Activated CD4-positive, alpha-beta T cell treated with anti-CD3 and anti-CD28 coated beads, Interleukin-2, amount 50 U/mL, for 1 hour (primary cell): ENCODE data around the gene SLC44A5.
"Not testable (repeated sequence)": the region's sequence is repeated elsewhere in the genome, so short reads cannot be mapped to it uniquely, and the experiment has no call there.

Source experiments
- DNase-seq: peaks from one replicate; pipeline ENCODE4 v3.0.0-alpha.2; 2020

Gene SLC44A5

DNA sequence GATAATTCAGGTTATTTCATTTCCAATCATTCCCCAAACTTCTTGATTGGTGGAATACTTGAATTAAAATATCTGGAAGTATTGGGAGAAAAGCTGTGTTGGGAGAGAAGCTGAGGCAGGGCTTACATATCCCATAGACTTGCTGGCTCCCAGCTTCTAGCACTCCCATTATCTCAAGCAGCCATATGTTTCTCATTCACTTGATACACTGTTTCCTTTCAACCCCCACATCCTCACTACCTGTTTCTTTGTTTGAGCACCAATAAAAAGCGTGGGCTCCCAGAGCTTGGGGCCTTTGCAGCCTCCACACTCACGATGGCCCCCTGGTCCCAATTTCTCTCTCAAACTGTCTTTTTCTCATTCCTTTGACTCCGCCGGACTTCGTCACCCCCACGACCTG lies 256.6 kb downstream of the SLC44A5 start:
- not testable (repeated sequence) for DNase-seq

DNA sequence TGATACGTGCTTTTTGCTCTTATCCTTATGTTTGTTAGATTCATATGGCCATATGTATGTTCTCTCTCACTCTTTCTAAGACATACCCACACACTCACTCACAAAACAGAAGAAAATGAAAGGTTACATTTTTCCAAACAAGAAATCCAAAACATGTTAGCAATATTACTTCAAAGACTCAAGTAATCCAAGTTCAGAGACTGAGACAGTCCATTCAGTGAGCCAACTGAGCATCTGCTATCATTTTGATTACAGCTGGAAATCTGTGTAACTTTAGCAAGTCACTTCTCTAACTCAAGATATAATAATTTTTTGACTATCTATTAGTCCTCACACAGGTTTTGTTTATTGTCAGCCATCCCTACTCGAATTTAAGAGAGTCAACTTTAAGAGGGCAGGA lies 257.9 kb downstream of the SLC44A5 start:
- no peak for DNase-seq

DNA sequence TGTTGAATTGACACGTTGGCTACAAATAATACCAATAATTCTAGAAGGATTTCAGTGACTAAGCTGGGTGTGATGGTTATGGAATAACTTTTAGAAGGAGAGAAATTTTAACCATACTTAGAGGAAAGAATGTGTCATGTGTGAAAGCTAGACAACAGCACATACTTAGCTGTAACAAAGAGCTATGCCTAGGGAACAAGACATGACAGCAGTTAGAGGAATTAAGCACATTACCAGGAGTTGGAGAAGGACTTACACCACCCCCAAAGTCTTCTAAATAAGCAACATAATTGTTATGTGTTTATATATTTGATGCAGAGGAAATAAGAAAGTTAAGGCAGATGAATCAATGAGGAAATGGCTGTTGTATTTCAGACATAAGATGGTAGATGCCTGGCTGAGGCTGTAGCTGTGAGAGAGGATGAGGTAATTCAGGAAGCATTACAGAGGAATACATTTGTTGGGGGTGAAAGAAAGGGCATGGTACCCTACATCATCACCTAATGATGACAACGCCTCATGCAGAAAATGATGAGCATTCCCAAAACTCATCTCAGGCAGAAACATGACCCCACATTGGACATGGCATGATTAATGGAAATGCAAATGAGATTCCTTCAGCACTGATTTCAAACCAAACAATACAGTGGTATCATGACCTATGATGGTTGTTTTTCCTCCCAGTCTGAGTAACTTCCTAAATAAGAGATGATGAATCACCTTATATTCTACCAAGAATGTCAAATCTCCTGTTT lies 265.2 kb downstream of the SLC44A5 start:
- DNase-seq: no peak

DNA sequence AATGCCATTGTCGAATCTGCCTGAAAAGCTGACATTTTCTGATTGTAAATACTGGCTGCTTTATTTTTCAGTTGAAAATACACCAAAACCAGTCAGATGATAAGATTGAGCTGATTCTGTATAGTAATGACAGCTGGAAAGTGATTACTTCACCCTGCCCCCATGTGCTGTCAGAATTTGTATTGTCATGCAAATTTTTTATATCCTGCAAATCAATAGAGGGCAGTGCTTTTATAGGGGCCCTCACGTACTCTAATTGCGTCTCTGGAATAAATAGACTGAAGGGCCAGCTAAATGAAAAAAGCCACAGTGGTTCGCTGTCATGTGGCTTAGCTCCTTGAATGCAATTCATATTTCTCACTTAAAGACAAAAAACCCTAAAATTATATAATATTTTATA lies 268.1 kb downstream of the SLC44A5 start:
- no peak for DNase-seq

DNA sequence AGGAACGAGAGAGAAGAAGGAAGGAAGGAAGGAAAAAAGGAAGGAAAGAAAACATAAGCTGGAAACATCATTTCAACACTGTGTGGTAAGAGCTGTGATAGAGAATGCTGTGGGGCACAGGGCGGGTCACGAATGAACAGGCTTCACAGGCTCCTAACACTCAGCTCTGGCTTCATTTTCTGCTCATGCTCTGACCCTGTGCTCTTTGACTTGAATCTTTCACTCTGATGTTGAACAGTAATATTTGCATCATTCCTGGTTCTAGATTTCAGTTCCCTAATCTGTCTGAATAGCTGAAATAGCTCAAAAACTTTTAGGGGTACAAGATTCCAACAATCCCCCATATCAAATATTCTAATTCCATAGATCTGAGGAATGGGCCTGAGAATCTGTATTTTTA lies 269.4 kb downstream of the SLC44A5 start:
- DNase-seq: no peak

DNA sequence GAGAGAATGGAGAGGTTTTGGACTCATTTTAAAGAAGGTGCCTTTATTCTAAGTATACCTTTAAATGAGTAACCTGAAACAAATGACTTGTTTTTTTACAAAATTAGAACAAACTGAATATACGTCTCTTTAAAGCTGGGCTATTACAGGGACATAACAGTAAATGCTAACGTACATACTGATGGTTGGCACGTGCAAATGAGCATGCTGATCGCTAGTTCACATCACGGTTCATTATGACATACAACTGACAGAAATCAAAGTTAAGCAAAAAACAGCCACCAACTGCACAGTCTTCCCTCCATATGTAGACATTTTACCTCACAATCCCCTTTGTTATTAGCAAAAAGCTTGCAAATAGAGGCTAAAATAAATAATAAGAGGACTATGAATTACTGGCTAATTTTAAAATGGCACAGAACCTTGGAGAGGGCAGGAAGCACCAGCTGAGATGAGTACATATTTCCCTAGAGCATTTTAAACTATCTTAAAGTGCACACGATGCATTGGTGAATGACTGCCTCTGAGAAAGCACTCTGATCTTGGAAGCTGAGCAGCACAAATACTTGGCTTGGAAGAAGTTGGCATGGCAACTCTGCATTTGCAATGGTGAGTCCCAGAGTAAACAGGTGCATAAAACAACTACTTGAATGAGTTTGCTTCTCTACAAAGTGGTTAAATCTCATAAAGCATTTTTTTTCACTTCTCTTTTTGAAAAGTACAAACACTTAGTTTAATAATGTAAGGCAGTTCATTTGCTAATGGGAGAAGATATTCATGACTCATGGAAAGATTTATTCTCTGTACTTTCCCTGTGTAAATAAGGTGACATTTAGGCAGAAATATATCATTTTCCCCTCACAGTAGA lies 272.1 kb downstream of the SLC44A5 start:
- DNase-seq: no peak

DNA sequence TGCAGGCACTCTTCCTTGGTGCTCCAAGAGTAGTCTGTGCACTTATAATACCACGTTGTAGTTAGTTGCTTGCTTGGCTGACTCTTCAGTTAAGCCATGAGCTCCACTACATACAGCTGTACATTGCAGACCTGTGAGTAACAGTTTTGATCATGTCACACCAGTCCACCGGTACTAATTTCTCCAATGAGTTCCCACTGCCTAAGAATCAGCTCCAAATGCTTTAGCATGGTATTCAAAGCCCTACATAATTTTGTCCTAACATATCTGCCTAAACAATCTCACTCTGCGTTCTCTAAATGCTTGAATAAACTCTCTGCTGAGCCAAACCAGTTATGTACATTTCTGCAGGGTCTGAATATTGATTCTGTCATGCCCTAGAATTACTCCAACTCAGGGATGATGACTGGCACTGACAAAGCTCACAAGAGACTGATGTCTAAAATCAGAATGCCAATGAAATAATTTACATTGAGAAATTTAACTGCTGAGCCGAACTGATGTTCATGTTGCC lies 276.0 kb downstream of the SLC44A5 start:
- no peak for DNase-seq

DNA sequence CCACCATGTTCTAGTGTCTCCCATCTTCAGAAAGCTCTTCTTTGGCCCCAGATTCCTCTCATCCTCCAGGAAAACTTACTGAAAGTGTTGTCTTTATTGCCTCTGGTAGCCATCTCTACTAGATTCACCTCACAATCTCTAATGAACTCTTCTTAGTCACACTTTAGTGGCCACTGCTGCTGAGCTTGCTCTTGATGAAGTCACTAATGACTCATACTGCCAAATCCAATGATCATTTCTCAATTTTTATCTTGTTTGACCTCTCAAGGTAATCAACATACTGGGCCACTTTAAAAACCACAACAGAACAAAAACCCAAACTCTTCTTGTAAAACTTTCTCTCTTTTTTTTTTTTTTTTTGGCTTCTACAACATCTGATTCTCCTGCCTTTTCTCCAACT lies 280.3 kb downstream of the SLC44A5 start:
- no peak for DNase-seq

DNA sequence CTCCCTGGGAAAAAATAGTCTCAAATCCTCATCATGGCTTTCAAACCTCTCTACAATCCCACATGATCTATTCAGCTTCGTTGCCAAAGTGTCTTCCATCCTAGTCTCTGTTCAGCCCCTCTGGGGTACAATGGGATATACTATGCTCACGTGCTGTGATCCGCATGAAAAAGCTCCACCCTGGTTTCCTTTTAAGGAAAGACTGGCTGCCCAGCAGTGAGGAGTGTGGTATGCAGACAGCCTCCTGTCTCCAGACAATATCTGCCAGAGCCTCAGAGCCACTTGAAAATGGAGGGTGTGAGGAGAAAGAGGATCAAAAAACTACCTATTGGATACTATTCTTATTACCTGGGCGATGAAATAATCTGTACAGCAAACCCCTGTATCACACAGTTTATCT lies 282.2 kb downstream of the SLC44A5 start:
- DNase-seq: no peak

DNA sequence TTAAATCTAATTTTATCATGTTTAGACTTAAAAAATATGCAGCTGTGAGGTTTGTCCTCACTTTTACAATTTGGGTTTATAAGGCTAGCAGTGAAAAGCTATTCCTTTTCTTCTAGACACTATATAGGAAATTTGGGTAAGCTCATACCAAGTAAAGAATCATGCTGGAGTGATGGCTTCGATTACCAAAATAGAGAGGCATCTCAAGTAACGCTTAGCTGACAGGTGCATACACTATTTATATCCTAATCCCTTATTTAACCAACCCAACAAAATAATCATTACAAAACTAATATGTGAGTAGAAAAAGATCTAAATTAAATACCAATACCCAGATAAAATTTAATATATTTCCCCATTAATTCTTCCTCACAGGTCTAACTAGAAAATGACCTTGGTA lies 283.5 kb downstream of the SLC44A5 start:
- no peak for DNase-seq

DNA sequence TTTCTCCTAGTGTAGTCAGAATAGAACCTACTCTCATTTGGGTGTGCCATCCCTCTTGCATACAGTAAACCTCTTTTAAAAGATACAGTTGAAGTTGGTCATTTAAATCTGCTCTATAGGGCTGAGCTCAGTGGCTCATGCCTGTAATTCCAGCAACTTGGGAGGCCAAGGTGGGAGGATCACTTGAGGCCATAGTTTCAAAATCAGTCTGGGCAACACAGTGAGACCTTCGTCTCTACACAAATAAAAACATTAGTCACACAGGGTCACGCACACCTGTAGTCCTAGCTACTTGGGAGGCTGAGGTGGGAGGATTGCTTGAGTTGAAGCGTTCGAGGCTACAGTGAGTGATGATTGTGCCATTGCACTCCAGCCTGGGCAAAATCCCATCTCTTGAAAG lies 292.9 kb downstream of the SLC44A5 start:
- DNase-seq: no peak

DNA sequence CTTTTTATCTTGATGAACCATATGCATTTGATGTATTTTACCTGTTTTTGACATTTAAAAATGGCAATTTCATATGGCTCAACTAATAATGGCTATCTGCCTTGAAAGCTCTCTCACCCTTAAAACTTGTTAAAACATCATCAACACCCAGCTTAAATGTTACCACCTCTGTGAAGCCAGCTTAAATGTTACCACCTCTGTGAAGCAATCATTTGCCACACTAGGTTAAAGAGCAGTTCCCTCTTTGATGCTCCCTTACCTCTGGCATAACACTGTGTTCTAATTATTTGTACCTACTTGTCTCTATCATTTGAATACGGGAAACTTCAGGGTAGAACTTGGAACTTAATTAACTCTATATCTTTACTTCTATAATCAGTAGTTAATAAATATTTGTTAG lies 294.7 kb downstream of the SLC44A5 start:
- DNase-seq: no peak

DNA sequence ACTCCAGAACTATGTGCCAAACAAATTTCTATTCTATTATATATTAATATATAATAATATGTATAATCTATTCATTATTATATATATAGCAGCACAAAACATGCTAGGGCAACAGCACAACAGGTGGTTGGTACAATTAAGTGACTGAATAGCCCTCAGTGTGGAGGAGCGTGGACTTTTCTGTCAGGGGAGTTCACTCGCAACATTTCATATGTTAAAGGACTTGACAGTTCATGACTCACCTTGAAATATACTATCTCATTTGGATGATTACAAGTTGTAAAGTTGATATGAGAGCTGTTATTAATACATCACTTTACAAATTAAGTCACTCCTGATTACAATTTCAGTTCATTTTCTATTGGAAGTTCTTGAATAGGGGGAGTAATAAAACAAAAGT lies 298.3 kb downstream of the SLC44A5 start:
- DNase-seq: no peak

DNA sequence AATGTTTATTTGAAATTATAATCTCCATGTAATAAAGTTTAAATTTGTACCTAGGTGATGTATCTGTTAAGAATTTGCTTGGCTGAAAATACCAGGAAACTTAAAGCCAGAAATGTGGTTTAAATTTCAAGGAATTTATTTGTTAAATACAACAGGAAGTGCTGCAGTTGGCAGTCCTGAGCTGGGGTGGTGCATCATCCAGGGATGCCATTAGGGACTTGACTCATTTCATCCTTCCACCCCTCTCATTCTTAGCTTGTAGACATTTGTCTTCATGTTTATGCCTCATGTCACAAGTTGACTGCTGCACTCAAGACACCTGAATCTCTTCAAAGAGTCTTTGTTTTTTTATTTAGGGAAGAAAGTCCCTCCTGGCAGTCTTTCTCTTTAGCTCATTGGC lies 300.8 kb downstream of the SLC44A5 start:
- no peak for DNase-seq

DNA sequence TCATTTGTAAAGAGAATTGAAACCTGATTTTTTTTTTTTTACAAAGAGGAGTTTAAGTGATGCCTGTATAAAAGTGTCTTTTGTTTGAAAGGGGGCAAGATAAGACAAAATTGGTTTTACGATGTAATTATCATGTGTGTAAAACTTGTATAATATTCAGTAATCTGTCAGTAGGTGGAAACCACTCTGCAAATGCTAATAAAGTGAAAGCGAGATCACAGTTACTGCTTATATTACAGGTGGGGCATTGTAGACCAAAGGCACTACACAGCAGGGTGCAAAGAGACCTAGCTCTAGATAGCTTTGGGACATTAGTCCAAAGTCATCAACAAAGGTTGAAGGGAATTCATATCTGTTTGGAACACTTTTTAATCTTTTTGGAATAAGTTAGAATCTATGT lies 302.5 kb downstream of the SLC44A5 start:
- no peak for DNase-seq

DNA sequence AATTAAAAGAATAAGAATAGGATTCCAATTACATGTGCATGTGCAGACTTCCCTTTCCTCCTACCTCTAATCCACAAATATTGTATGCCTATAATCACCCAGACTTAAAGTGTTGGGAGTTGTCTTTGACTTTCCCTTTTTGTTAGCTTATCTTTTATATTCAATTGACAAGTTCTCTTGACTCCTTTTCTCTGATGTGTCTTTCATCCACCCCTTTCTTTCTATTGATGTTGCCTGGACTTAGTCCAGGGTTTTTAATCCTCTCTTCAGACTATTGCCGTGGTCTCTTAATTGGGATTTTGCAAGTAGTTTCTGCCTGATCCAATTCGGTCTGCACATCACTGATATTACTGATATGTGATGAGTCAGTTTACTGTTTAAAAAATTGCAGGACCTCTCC lies 305.9 kb downstream of the SLC44A5 start:
- DNase-seq: no peak

DNA sequence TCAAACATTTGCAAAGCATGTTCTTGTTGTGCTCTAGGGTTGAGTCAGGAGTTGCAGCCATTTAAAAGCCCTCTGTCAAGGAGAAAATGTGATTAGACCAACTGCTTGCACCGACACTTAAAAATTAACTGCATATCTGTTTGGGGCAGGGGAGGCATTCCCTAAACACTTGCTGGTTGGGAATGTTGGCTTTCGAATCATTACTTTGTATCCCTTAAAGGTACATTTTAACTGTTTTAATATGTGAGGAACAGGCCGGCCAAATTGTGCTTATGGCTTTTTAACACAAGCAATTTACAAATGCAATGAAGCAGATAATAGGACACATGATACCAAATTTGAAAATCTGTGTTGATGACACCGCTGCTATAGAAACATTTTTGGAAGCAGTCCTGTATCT lies 317.6 kb downstream of the SLC44A5 start:
- no peak for DNase-seq

DNA sequence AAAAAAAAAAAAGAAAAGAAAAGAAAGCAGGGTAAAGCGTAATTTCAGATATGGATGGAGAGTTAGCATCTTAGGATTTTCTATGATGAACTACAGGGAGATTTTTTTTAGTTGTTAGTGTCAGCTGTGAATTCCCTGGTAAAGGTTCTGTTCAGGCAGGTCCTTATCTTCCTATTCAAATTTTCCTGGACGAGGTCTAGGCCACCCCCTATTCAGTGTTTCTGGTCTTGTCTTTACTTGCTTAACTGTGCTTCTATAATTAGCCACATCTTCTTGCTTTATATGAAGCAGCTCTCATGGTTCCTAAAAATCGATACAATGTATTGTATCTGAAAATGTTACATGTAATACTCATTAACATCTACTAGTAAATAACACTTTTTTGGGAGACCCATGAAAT lies 318.9 kb downstream of the SLC44A5 start:
- no peak for DNase-seq

DNA sequence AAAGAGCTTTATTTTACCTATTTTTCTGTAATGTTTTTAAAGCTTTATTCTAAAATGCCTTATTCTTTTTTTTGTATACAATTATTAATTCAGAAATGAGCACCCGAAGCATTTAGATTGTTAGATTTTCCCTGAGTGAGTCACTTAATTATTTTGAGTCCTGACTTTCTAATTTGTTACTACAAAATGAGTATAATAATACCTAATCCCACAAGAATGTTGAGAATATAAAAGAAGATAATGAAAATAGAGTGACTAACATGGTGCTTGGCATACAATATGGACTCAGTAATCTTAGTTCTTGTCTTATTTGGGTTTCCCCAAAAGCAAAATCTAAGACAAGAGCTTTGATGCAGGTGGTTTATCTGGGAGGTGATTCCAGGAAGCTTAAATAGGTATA lies 334.5 kb downstream of the SLC44A5 start:
- no peak for DNase-seq

DNA sequence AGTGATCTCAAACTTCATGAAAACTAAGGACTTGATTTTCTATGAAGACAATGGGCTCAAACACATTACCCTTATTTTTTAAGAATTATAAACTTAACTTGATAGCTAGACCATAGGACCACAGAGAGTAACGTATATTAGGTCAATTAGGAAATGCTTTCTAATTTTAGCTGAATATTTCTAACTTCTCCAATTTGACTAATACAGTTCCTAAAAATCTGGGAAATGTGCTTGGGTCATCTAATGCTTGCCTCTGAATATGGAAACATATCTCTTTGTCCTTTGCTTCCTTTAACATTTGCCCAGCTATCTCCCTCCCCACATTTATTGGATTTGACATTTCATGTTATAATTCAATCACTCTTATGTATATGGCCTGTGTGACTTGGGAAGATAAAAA lies 335.3 kb downstream of the SLC44A5 start:
- no peak for DNase-seq

DNA sequence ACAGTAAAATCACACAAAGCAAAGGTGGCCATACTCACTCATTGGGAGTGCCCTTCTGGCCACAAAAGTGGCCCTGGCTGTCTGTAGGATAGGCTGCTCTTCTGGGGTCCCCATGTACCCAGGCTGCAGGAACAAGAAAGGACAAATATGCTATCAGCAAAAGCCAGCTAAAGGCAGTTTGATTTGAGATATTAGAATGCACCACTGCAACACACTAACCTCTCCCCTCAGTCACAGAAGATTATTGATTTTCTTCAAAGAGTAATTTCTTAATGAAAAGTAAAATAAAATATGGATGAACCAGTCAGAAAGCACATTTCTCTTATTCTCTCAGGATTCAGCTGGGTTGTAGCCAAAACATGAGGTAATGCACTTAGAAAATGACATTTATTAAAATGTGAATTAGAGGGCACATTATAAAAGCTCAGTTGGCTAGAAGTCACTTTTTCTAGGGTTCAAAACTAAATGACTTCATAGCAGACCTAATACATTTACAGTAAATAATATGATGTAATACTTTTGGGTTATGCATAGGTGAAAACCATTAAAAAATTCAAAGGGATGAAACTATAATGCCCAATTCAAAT lies 335.9 kb downstream of the SLC44A5 start:
- no peak for DNase-seq

DNA sequence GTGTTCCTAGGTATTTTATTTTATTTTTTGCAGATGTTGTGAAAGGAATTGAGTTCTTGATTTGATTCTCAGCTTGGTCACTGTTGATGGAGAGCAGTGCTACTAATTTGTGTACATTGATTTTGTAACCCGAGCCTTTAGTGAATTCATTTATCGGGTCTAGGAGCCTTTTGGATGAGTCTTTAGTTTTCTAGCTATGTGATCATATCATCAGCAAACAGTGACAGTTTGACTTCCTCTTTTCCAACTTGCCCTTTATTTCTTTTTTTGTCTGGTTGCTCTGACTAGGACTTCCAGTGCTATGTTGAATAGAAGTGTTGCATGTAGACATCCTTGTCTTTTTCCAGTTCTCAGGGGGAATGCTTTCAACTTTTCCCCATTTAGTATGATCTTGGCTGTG lies 337.8 kb downstream of the SLC44A5 start:
- no peak for DNase-seq

DNA sequence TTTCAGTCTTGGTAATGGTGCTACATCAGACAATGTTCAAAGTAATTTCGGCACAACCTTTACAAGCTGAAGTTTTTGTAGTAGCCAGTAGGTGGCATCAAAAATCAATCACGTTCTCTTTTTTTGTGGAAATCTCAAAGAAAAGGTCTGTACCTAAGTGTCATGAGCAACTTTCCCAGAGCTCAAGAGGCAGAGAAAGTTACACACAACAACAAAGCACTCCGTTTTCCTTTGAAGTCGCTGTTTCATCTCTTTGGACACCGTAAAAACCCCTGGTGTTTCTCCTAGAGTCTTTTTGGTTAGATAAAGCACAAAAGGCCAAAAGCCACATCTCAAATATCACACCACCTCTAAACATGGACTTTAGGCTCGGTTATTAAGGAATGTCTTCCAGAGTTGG lies 345.1 kb downstream of the SLC44A5 start:
- DNase-seq: no peak

DNA sequence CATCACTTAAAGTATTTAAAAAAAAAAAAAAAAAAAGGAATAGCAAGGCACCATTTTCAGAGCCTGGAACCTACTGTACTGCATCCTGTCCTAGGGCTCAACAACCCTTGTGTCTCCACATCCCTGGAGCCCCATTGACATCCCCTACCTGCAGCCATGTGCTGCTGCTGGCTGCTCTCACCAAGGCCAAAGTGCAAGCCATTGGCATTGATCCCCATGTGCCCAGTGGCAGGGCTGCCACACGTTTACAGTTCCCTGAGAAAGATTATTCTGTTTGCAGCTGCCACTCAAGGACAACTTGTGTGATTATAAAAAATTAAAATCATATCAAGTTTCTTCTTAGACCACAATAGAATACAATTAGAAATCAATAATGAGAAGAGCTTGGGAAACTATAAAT lies 346.8 kb downstream of the SLC44A5 start:
- DNase-seq: no peak
